ENCODE results near the gene CDC37L1. TPM values are rescaled to one million over a fixed set of nuclear protein-coding genes. Genes with fewer than 3 reads are reported as not detected.

CDC37L1 gene
- total and polyA plus RNA-seq, 9 of the 15 experiments (the other 6 are each of a cell fraction or from before 2014, with no cell fraction given): 1.5 to 7.9 (median 6.0) TPM

DNA sequence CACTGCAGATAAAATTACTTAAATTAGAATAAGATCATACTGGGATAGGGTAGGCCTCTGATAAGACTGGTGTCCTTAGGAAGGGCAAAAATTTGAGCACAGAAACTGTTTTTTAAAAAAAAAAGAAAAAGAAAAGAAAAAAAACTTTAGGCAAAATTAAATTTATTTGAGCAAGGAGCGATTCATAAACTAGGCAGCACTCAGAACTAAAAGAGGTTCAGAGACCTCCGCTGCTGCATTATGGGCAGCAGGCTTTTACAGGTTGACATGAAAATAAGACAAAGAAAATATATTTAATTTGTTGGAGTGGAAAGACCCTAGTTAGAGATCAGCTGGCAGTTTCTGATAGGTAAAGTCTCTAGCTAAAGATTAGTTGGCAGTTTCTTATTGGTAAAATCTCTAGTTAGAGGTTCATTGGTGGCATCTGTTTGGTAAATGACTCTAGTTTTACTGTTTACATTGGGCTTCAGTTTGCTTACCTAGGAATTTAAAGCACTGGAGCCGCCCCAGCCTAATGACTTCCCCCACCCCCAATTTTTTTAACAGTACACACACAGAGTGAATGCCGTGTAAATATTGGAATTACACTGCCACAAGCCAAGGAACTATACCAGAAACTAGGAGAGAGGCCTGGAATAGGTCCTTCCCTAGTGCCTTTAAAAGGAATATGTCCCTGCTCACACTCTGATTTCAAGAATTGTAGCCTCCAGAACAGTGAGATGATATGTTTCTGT, 21.8 kb upstream of the CDC37L1 start:
- H3K4me1 ChIP-seq (replicated peaks in 1 of 2; ENCODE audit: control insufficient read depth in 2 of 2, insufficient read depth in 2 of 2, low read length in 2 of 2): peaks cover 0 to 5% of the 10 kb centered on the region in 2 experiments; a peak in 3 of 5 replicates
- no TSS peak for BruUV-seq (replicated peaks)
- no peak overlapping the region for H3K4me3 ChIP-seq
- no peaks in the 10 kb centered on the region for H3K9me1 ChIP-seq (ENCODE audit: control insufficient read depth, insufficient read depth, low read length)
- no peaks in the 10 kb centered on the region for H3K9me3 ChIP-seq (replicated peaks; ENCODE audit: control insufficient read depth, insufficient read depth, low read depth, low read length)
- intact Hi-C loops (cut with micrococcal nuclease): no loop called here
- peaks cover 3% of the 10 kb centered on the region; the same call in 2 of the 3 replicates for H3K79me2 ChIP-seq (ENCODE audit: control insufficient read depth, insufficient read depth, low read length)
- no peak overlapping the region for H3K27ac ChIP-seq (ENCODE audit: extremely low read depth, low read depth, low read length)
- ChIA-PET POLR2A (no interaction called here), CTCF (ENCODE audit: low intra/inter-chr PET ratio) (no interaction called here)
- WGBS (ENCODE audit: insufficient coverage, low coverage, missing lambda C conversion rate): 36% methylated on average over 4 of the region's 4 CpGs
- no peak for ATAC-seq
- no peaks in the 10 kb centered on the region for H4K20me1 ChIP-seq (replicated peaks; ENCODE audit: control insufficient read depth, insufficient read depth, low read length)
- H3K4me2 ChIP-seq (ENCODE audit: insufficient read depth, low read length): no peak overlapping the region
- H3K9ac ChIP-seq (ENCODE audit: insufficient read depth in 1 of 2, low read depth in 2 of 2, low read length in 2 of 2): no peak overlapping the region
- in situ Hi-C loops (cut with MboI): no loop called here
- no peaks in the 10 kb centered on the region for H3K36me3 ChIP-seq (ENCODE audit: control insufficient read depth, insufficient read depth, low read length)
- DNase-seq (ENCODE audit: extremely low read depth in 1 of 4, low spot score in 3 of 4): no peak
- no peak overlapping the region for H2AFZ ChIP-seq (ENCODE audit: low read depth, low read length)
- no peak for FAIRE-seq
- H3K27me3 ChIP-seq (ENCODE audit: control insufficient read depth in 2 of 2, insufficient read depth in 2 of 2, low read length in 2 of 2): peaks cover 0 to 9% of the 10 kb centered on the region in 2 experiments; a peak in 3 of 5 replicates
- TF ChIP-seq, protein P1, sequence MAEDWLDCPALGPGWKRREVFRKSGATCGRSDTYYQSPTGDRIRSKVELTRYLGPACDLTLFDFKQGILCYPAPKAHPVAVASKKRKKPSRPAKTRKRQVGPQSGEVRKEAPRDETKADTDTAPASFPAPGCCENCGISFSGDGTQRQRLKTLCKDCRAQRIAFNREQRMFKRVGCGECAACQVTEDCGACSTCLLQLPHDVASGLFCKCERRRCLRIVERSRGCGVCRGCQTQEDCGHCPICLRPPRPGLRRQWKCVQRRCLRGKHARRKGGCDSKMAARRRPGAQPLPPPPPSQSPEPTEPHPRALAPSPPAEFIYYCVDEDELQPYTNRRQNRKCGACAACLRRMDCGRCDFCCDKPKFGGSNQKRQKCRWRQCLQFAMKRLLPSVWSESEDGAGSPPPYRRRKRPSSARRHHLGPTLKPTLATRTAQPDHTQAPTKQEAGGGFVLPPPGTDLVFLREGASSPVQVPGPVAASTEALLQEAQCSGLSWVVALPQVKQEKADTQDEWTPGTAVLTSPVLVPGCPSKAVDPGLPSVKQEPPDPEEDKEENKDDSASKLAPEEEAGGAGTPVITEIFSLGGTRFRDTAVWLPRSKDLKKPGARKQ (CRISPR knock-in tag; IDR thresholded peaks at IDR 0.05): no peak
- TF ChIP-seq PML (IDR thresholded peaks at IDR 0.05; ENCODE audit: low read length): no peak
- TF ChIP-seq EP300 (IDR thresholded peaks at IDR 0.05; ENCODE audit: low read length): no peak
- no peak for TF ChIP-seq TAF7 (tag; IDR thresholded peaks at IDR 0.05)
- no peak for TF ChIP-seq MTA1 (IDR thresholded peaks at IDR 0.05; ENCODE audit: borderline replicate concordance)
- TF ChIP-seq, protein P2, sequence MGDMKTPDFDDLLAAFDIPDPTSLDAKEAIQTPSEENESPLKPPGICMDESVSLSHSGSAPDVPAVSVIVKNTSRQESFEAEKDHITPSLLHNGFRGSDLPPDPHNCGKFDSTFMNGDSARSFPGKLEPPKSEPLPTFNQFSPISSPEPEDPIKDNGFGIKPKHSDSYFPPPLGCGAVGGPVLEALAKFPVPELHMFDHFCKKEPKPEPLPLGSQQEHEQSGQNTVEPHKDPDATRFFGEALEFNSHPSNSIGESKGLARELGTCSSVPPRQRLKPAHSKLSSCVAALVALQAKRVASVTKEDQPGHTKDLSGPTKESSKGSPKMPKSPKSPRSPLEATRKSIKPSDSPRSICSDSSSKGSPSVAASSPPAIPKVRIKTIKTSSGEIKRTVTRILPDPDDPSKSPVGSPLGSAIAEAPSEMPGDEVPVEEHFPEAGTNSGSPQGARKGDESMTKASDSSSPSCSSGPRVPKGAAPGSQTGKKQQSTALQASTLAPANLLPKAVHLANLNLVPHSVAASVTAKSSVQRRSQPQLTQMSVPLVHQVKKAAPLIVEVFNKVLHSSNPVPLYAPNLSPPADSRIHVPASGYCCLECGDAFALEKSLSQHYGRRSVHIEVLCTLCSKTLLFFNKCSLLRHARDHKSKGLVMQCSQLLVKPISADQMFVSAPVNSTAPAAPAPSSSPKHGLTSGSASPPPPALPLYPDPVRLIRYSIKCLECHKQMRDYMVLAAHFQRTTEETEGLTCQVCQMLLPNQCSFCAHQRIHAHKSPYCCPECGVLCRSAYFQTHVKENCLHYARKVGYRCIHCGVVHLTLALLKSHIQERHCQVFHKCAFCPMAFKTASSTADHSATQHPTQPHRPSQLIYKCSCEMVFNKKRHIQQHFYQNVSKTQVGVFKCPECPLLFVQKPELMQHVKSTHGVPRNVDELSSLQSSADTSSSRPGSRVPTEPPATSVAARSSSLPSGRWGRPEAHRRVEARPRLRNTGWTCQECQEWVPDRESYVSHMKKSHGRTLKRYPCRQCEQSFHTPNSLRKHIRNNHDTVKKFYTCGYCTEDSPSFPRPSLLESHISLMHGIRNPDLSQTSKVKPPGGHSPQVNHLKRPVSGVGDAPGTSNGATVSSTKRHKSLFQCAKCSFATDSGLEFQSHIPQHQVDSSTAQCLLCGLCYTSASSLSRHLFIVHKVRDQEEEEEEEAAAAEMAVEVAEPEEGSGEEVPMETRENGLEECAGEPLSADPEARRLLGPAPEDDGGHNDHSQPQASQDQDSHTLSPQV (IDR thresholded peaks at IDR 0.05): no peak
- TF ChIP-seq, protein P3, sequence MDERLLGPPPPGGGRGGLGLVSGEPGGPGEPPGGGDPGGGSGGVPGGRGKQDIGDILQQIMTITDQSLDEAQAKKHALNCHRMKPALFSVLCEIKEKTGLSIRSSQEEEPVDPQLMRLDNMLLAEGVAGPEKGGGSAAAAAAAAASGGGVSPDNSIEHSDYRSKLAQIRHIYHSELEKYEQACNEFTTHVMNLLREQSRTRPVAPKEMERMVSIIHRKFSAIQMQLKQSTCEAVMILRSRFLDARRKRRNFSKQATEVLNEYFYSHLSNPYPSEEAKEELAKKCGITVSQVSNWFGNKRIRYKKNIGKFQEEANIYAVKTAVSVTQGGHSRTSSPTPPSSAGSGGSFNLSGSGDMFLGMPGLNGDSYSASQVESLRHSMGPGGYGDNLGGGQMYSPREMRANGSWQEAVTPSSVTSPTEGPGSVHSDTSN (CRISPR knock-in tag; IDR thresholded peaks at IDR 0.05; ENCODE audit: low read depth): no peak
- TF ChIP-seq, protein P3 (tag; conservative IDR thresholded peaks at IDR 0.05; ENCODE audit: low read depth): no peak
- TF ChIP-seq MAFK (IDR thresholded peaks at IDR 0.05; ENCODE audit: low read length): no peak
- TF ChIP-seq HCFC1 (IDR thresholded peaks at IDR 0.05; ENCODE audit: low read depth, low read length): no peak
- no peak for TF ChIP-seq POLR2AphosphoS2 (IDR thresholded peaks at IDR 0.05; ENCODE audit: low read length)
- TF ChIP-seq ZNF175 (CRISPR knock-in tag; IDR thresholded peaks at IDR 0.05; ENCODE audit: low read depth): no peak
- TF ChIP-seq, protein P4, sequence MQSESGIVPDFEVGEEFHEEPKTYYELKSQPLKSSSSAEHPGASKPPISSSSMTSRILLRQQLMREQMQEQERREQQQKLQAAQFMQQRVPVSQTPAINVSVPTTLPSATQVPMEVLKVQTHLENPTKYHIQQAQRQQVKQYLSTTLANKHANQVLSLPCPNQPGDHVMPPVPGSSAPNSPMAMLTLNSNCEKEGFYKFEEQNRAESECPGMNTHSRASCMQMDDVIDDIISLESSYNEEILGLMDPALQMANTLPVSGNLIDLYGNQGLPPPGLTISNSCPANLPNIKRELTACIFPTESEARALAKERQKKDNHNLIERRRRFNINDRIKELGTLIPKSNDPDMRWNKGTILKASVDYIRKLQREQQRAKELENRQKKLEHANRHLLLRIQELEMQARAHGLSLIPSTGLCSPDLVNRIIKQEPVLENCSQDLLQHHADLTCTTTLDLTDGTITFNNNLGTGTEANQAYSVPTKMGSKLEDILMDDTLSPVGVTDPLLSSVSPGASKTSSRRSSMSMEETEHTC (IDR thresholded peaks at IDR 0.05): no peak
